ENCODE results near the gene FGF14.

- TF ChIP-seq CTCF (IDR thresholded peaks at IDR 0.05) (no peak), POLR2A (IDR thresholded peaks at IDR 0.05) (no peak)
Measured at GRCh38 chr13:101944521-101944920, 457.3 kb downstream of the FGF14 start.

Data from lower leg skin (tissue), 3 donors.